Endothelial cell of umbilical vein (primary cell): ENCODE results near the gene ARHGAP21. TPM values are rescaled to one million over a fixed set of nuclear protein-coding genes. Genes with fewer than 3 reads are reported as not detected.

ENCODE experiments used
- BruUV-seq: library from RNA; stranded (reverse); fragments of 400-500 nt; replicated peaks from 2 replicates; lab custom pipeline; 2021; lab: Mats Ljungman, UMichigan
- CTCF ChIA-PET: fragments of 300-600, 350-600 bp; sonication (Branson Sonifier 250); formaldehyde crosslinking; loops from one replicate; lab custom pipeline; 2021; ENCODE audit warnings: antibody characterized with exemption, inconsistent platforms; lab: Charles Lee
- POLR2A ChIA-PET: fragments of 300-600, 350-600 bp; sonication (Branson Sonifier 250); formaldehyde crosslinking; loops from one replicate; lab custom pipeline; 2021; ENCODE audit warnings: antibody characterized with exemption, inconsistent platforms; lab: Charles Lee
- DNase-seq: peaks from one replicate; pipeline ENCODE4 v3.0.0-alpha.2; 2011; ENCODE audit warnings: low read depth, low spot score
- FAIRE-seq: peaks from 2 replicates; lab custom pipeline; 2011; peaks lifted over from hg19 to GRCh38; lab: Jason Lieb, UNC
- H2AFZ ChIP-seq: 2 replicates; pipeline ENCODE4 v1.6.0; 2012; ENCODE audit warnings: low read depth, low read length, control low read depth, inconsistent platforms
- H3K27ac ChIP-seq: 2 replicates; pipeline ENCODE4 v1.5.1; 2011; ENCODE audit warnings: low read depth, mild to moderate bottlenecking, control low read depth, low read length, moderate library complexity; ENCODE audit not compliant: insufficient read depth
- H3K27me3 ChIP-seq, 2 experiments: 2 replicates each; pipeline versions ENCODE4 v1.6.0 to v1.6.1; 2011; ENCODE audit warnings: low read length in 2 of 2, mixed read lengths in 1 of 2; ENCODE audit not compliant: control insufficient read depth in 2 of 2, insufficient read depth in 2 of 2
- H3K36me3 ChIP-seq, 2 experiments: 2 replicates in 1 of 2; 3 replicates in 1 of 2; pipeline ENCODE4 v1.5.1; 2011; ENCODE audit warnings: low read length in 2 of 2, mild to moderate bottlenecking in 1 of 2, moderate library complexity in 1 of 2; ENCODE audit not compliant: control insufficient read depth in 2 of 2, insufficient read depth in 2 of 2; ENCODE audit errors: extremely low read depth in 1 of 2
- H3K4me1 ChIP-seq: 3 replicates; pipeline ENCODE4 v1.5.1; 2011; ENCODE audit warnings: mild to moderate bottlenecking, low read length; ENCODE audit not compliant: control insufficient read depth, insufficient read depth; ENCODE audit errors: extremely low read depth
- H3K4me2 ChIP-seq: 2 replicates; pipeline ENCODE4 v1.6.1; 2011; ENCODE audit warnings: low read length, control low read depth, mixed read lengths; ENCODE audit not compliant: insufficient read depth
- H3K4me3 ChIP-seq, 3 experiments: fragments of 200-600 bp in 1 of 3; sonication (generic), shearing (Covaris generic) in 1 of 3; replicated peaks in 1 of 3; 2 replicates each; pipeline ENCODE4 v1.5.1; 2011 to 2016; ENCODE audit warnings: control low read depth in 3 of 3, low read length in 3 of 3, mild to moderate bottlenecking in 2 of 3, inconsistent platforms in 1 of 3, low read depth in 1 of 3, moderate library complexity in 1 of 3; ENCODE audit not compliant: insufficient read depth in 1 of 3
- H3K79me2 ChIP-seq: 2 replicates; pipeline ENCODE4 v1.6.0; 2012; ENCODE audit warnings: low read length, inconsistent platforms; ENCODE audit not compliant: control insufficient read depth, insufficient read depth
- H3K9ac ChIP-seq: replicated peaks from 2 replicates; pipeline ENCODE3; 2011; ENCODE audit warnings: low read length, control low read depth; ENCODE audit not compliant: insufficient read depth; ENCODE audit errors: extremely low read depth
- H3K9me1 ChIP-seq: replicated peaks from 3 replicates; pipeline ENCODE4 v1.6.0; 2011; ENCODE audit warnings: mild to moderate bottlenecking, low read length; ENCODE audit not compliant: control insufficient read depth, insufficient read depth; ENCODE audit errors: extremely low read depth
- H3K9me3 ChIP-seq: replicated peaks from 2 replicates; pipeline ENCODE4 v1.5.1; 2012; ENCODE audit warnings: low read length, inconsistent platforms; ENCODE audit not compliant: control insufficient read depth, insufficient read depth
- H4K20me1 ChIP-seq: replicated peaks from 2 replicates; pipeline ENCODE3; 2011; ENCODE audit warnings: mild to moderate bottlenecking, low read length; ENCODE audit not compliant: control insufficient read depth, insufficient read depth; ENCODE audit errors: extremely low read depth
- CTCF ChIP-seq, 2 donors: IDR thresholded peaks; 1 replicate in 1 of 2; 2 replicates in 1 of 2; pipeline ENCODE4 v1.5.1; 2011; ENCODE audit warnings: low read length in 2 of 2, mild to moderate bottlenecking in 2 of 2, moderate library complexity in 2 of 2, control low read depth in 1 of 2, inconsistent platforms in 1 of 2, low read depth in 1 of 2; ENCODE audit not compliant: insufficient read depth in 1 of 2; ENCODE audit errors: extremely low read depth in 1 of 2
- EZH2 ChIP-seq: IDR thresholded peaks from 2 replicates; pipeline ENCODE4 v1.6.1; 2012; ENCODE audit warnings: borderline replicate concordance, low read depth, mild to moderate bottlenecking, moderate library complexity, low read length, inconsistent platforms; ENCODE audit not compliant: severe bottlenecking
- FOS ChIP-seq: IDR thresholded peaks from 2 replicates; pipeline ENCODE4 v1.6.1; 2011; ENCODE audit warnings: mild to moderate bottlenecking, low read length, moderate library complexity, borderline replicate concordance; ENCODE audit not compliant: insufficient read depth
- GATA2 ChIP-seq: IDR thresholded peaks from 2 replicates; pipeline ENCODE4 v1.7.0; 2011; ENCODE audit warnings: low read depth, mild to moderate bottlenecking, moderate library complexity, mixed read lengths, low read length; ENCODE audit not compliant: insufficient read length, insufficient read depth
- JUN ChIP-seq: IDR thresholded peaks from 2 replicates; pipeline ENCODE4 v1.6.1; 2011; ENCODE audit warnings: borderline replicate concordance, low read depth; ENCODE audit not compliant: insufficient read length, insufficient read depth
- MAX ChIP-seq: IDR thresholded peaks from 2 replicates; pipeline ENCODE4 v1.6.1; 2011; ENCODE audit not compliant: insufficient read depth, insufficient read length
- POLR2A ChIP-seq: IDR thresholded peaks from 2 replicates; pipeline ENCODE4 v1.6.1; 2012; ENCODE audit warnings: low read depth, mild to moderate bottlenecking, control low read depth, low read length
- dilution Hi-C: fragments of 300-500 bp; cut with MboI; formaldehyde crosslinking; loops from one replicate; pipeline ENCODE4 v1.15.0; 2019; ENCODE audit warnings: low sequenced_read_pairs; ENCODE audit not compliant: extremely low pct_ligation_motif_present
- intact Hi-C: fragments of 100-400 bp; cut with micrococcal nuclease; formaldehyde crosslinking; loops from one replicate; pipeline ENCODE4 v1.10.0; 2022
- polyA plus RNA-seq, 4 experiments: library from polyadenylated mRNA; depleted of rRNA in 3 of 4; stranded (reverse) in 3 of 4; unstranded in 1 of 4; fragments of >200 nt; gene quantifications; 2 replicates each; pipeline versions ENCODE4 v1.2.1 to v1.2.3, GENCODE V29; 2011 to 2012; ENCODE audit warnings: missing spikeins in 1 of 4
- total RNA-seq: library from RNA; stranded (reverse); gene quantifications from 2 replicates; pipeline ENCODE4 v1.2.3, GENCODE V29; 2021

The ARHGAP21 gene
- total and polyA plus RNA-seq, 2 donors (not counting 3 experiments of a cell fraction or from before 2014, with no cell fraction given): 29.5 to 97.8 TPM

GRCh38 chr10:24706479-24707118 lies 17.1 kb downstream of the ARHGAP21 start:
- Histone ChIP-seq H3K4me1 (peaks cover 18% of the 10 kb centered on the region), H3K9me3 (no peaks in the 10 kb centered on the region), H3K27ac (peak overlapping the region; percentile 32), H2AFZ (no peak overlapping the region), H3K79me2 (peaks cover 95% of the 10 kb centered on the region), H3K4me3 (no peak overlapping the region), H3K4me2 (peak overlapping the region; percentile 42), H3K9ac (no peak overlapping the region), H3K36me3 (no peaks in the 10 kb centered on the region), H3K27me3 (no peaks in the 10 kb centered on the region), H4K20me1 (peaks cover 17% of the 10 kb centered on the region), H3K9me1 (no peaks in the 10 kb centered on the region)
- intact Hi-C loops (loop anchor here (2.0 kb wide), 1 partner anchor 14 kb away; no protein-coding TSS in a partner anchor), dilution Hi-C loops (no loop called here)
- ChIA-PET POLR2A (no interaction called here), CTCF (interaction anchor here (0.8 to 2.2 kb wide), 11 partner anchors 9 to 375 kb away, joined by 3 to 14 read pairs (median 5); partner anchors contain the start of gene ARHGAP21)
- peak; percentile 88 for FAIRE-seq
- peak; percentile 76 for DNase-seq
- no TSS peak for BruUV-seq
- TF ChIP-seq FOS: peak; percentile 75
- peak; percentile 3 for TF ChIP-seq JUN
- TF ChIP-seq GATA2: no peak
- no peak for TF ChIP-seq EZH2
- no peak for TF ChIP-seq MAX
- TF ChIP-seq CTCF (IDR thresholded peaks at IDR 0.05; ENCODE audit: extremely low read depth in 1 of 2, insufficient read depth in 1 of 2, low read depth in 1 of 2, low read length in 2 of 2): no peak
- no peak for TF ChIP-seq POLR2A
